AG04450 (cell line): ENCODE measurements around the gene SLC39A11. TPM values are rescaled to one million over a fixed set of nuclear protein-coding genes. Genes with fewer than 3 reads are reported as not detected.

Experiments
- CTCF ChIA-PET: fragments of 300-600, 350-600 bp; formaldehyde crosslinking; extraction: SDS; loops from one replicate; lab custom pipeline; 2022; ENCODE audit warnings: antibody characterized with exemption, inconsistent platforms; lab: Charles Lee
- POLR2A ChIA-PET: fragments of 350-600 bp; formaldehyde crosslinking; extraction: SDS; loops from one replicate; lab custom pipeline; 2021; ENCODE audit warnings: antibody characterized with exemption, inconsistent platforms; lab: Yijun Ruan, JAX
- DNase-seq: peaks from one replicate; pipeline ENCODE4 v3.0.0-alpha.2; 2011; ENCODE audit warnings: low read depth, low spot score
- H3K27ac ChIP-seq: one replicate; pipeline ENCODE4 v1.5.1; 2012; ENCODE audit warnings: low read depth, low read length, control low read depth
- H3K27me3 ChIP-seq: one replicate; pipeline ENCODE4 v1.6.0; 2012; ENCODE audit warnings: low read length; ENCODE audit not compliant: control insufficient read depth, insufficient read depth
- H3K4me3 ChIP-seq: 2 replicates; pipeline ENCODE4 v1.5.1; 2011; ENCODE audit warnings: mild to moderate bottlenecking, low read depth, low read length, control low read depth
- H3K9me3 ChIP-seq: 2 replicates; pipeline ENCODE4 v1.5.1; 2012; ENCODE audit warnings: low read length; ENCODE audit not compliant: control insufficient read depth, insufficient read depth
- CTCF ChIP-seq: IDR thresholded peaks from 2 replicates; pipeline ENCODE4 v1.5.1; 2011; ENCODE audit warnings: low read depth, low read length, control low read depth, inconsistent platforms
- polyA plus RNA-seq: library from polyadenylated mRNA; depleted of rRNA; stranded (reverse); fragments of >200 nt; gene quantifications from 2 replicates; pipeline ENCODE4 v1.2.3, GENCODE V29; 2011

SLC39A11 gene
- polyA plus RNA-seq, 1 experiment = 18.0 TPM

GRCh38 chr17:72869630-72870029 lies 222.9 kb downstream of the SLC39A11 start:
- CTCF ChIA-PET = no interaction called here
- POLR2A ChIA-PET = no interaction called here
- no peak for DNase-seq
- peaks cover 4% of the 10 kb centered on the region; the same call in 1 of the 2 replicates for H3K9me3 ChIP-seq
- H3K27me3 ChIP-seq = no peaks in the 10 kb centered on the region
- no peak overlapping the region for H3K4me3 ChIP-seq
- no peak overlapping the region for H3K27ac ChIP-seq
- no peak for TF ChIP-seq CTCF

- H3K27ac ChIP-seq = no peak overlapping the region
- CTCF ChIA-PET = interaction anchor here (1.1 kb wide), 1 partner anchor 138 kb away, joined by 3 read pairs; no protein-coding TSS in a partner anchor
- no peak for DNase-seq
- peaks cover 4% of the 10 kb centered on the region; the same call in 1 of the 2 replicates for H3K9me3 ChIP-seq
- no peaks in the 10 kb centered on the region for H3K27me3 ChIP-seq
- H3K4me3 ChIP-seq = no peak overlapping the region
- POLR2A ChIA-PET = no interaction called here
- no peak for TF ChIP-seq CTCF
These were observed 226.5 kb downstream of the SLC39A11 start for GRCh38 chr17:72865954-72866353.

- Histone ChIP-seq H3K4me3 (no peak overlapping the region), H3K9me3 (peaks cover 4% of the 10 kb centered on the region; the same call in 1 of the 2 replicates), H3K27ac (no peak overlapping the region), H3K27me3 (no peaks in the 10 kb centered on the region)
- no peak for TF ChIP-seq CTCF
- CTCF ChIA-PET = no interaction called here
- DNase-seq = no peak
- POLR2A ChIA-PET = no interaction called here
These were observed 228.8 kb downstream of the SLC39A11 start for GRCh38 chr17:72863526-72864211.

GRCh38 chr17:72862276-72862999 lies 230.1 kb downstream of the SLC39A11 start:
- ChIA-PET CTCF (no interaction called here), POLR2A (no interaction called here)
- no peak overlapping the region for H3K27ac ChIP-seq
- DNase-seq = no peak
- no peak for TF ChIP-seq CTCF
- peaks cover 4% of the 10 kb centered on the region; the same call in 1 of the 2 replicates for H3K9me3 ChIP-seq
- no peak overlapping the region for H3K4me3 ChIP-seq
- no peaks in the 10 kb centered on the region for H3K27me3 ChIP-seq

GRCh38 chr17:72861811-72862210 lies 230.7 kb downstream of the SLC39A11 start:
- H3K27ac ChIP-seq = no peak overlapping the region
- ChIA-PET CTCF (no interaction called here), POLR2A (no interaction called here)
- peaks cover 4% of the 10 kb centered on the region; the same call in 1 of the 2 replicates for H3K9me3 ChIP-seq
- DNase-seq = no peak
- H3K4me3 ChIP-seq = no peak overlapping the region
- H3K27me3 ChIP-seq = no peaks in the 10 kb centered on the region
- TF ChIP-seq CTCF = no peak
